Panc1 (cell line): ENCODE measurements around the gene GARIN1A. TPM values are rescaled to one million over a fixed set of nuclear protein-coding genes. Genes with fewer than 3 reads are reported as not detected.

ENCODE experiments used
- ATAC-seq: fragments of 200-7000 bp; cut with Tn5 transposase; 2 replicates; pipeline ENCODE4 v1.9.1; 2020; ENCODE audit warnings: mild to moderate bottlenecking, moderate library complexity
- BruUV-seq: library from RNA; stranded (reverse); fragments of 400-500 nt; replicated peaks from 2 replicates; lab custom pipeline; 2021; lab: Mats Ljungman, UMichigan
- CTCF ChIA-PET: fragments of 300-600 bp; sonication (Branson Sonifier 250); formaldehyde crosslinking; loops from one replicate; lab custom pipeline; 2022; ENCODE audit warnings: antibody characterized with exemption; lab: Charles Lee
- POLR2A ChIA-PET: fragments of 300-600 bp; sonication (Branson Sonifier 250); formaldehyde crosslinking; loops from one replicate; lab custom pipeline; 2022; ENCODE audit warnings: antibody characterized with exemption; lab: Charles Lee
- DNase-seq: peaks from one replicate; pipeline ENCODE4 v3.0.0-alpha.2; 2010; ENCODE audit warnings: low read depth, low spot score
- H3K27ac ChIP-seq: 2 replicates; pipeline ENCODE4 v1.5.1; 2011; ENCODE audit warnings: mild to moderate bottlenecking, low read length, inconsistent platforms
- H3K27me3 ChIP-seq: fragments of 200-500 bp; sonication (Bioruptor generic); 2 replicates; pipeline ENCODE4 v1.6.0; 2014; ENCODE audit warnings: low read length, inconsistent platforms; ENCODE audit not compliant: control insufficient read depth, insufficient read depth
- H3K36me3 ChIP-seq: fragments of 200-500 bp; sonication (Bioruptor generic); 2 replicates; pipeline ENCODE4 v1.5.1; 2014; ENCODE audit warnings: inconsistent platforms, mild to moderate bottlenecking, low read length, moderate library complexity; ENCODE audit not compliant: control insufficient read depth, insufficient read depth
- H3K4me1 ChIP-seq: 2 replicates; pipeline ENCODE4 v1.5.1; 2011; ENCODE audit warnings: inconsistent platforms, mild to moderate bottlenecking, low read length, moderate library complexity; ENCODE audit not compliant: control insufficient read depth, insufficient read depth
- H3K4me3 ChIP-seq, 2 experiments: 2 replicates each; pipeline ENCODE4 v1.5.1; 2011 to 2012; ENCODE audit warnings: low read depth in 2 of 2, low read length in 2 of 2, mild to moderate bottlenecking in 2 of 2, inconsistent platforms in 1 of 2, moderate library complexity in 1 of 2
- H3K9me3 ChIP-seq: fragments of 200-500 bp; sonication (Bioruptor generic); 2 replicates; pipeline ENCODE4 v1.5.1; 2014; ENCODE audit warnings: low read depth, mild to moderate bottlenecking, inconsistent platforms, low read length, moderate library complexity; ENCODE audit not compliant: control insufficient read depth, insufficient read depth
- CTCF ChIP-seq: fragments of 450-650 bp; IDR thresholded peaks from 2 replicates; pipeline ENCODE4 v1.5.1; 2017; ENCODE audit warnings: mild to moderate bottlenecking
- POLR2AphosphoS5 ChIP-seq: IDR thresholded peaks from 2 replicates; pipeline ENCODE4 v1.6.1; 2012; ENCODE audit warnings: mild to moderate bottlenecking, low read depth, low read length, moderate library complexity
- REST ChIP-seq, 2 experiments: IDR thresholded peaks; 2 replicates each; pipeline ENCODE4 v1.6.1; 2011 to 2012; ENCODE audit warnings: low read depth in 2 of 2, control low read depth in 1 of 2, low read length in 1 of 2, mild to moderate bottlenecking in 1 of 2, moderate library complexity in 1 of 2; ENCODE audit not compliant: insufficient read depth in 1 of 2
- SIN3A ChIP-seq: IDR thresholded peaks from 2 replicates; pipeline ENCODE4 v1.6.1; 2012; ENCODE audit warnings: low read depth, mild to moderate bottlenecking, low read length, moderate library complexity, borderline replicate concordance; ENCODE audit not compliant: insufficient read depth
- TCF7L2 ChIP-seq: IDR thresholded peaks from 2 replicates; pipeline ENCODE4 v1.6.1; 2011; ENCODE audit warnings: mild to moderate bottlenecking, low read depth, low read length, inconsistent platforms
- in situ Hi-C: cut with HindIII; loops from 2 replicates; pipeline ENCODE4 v1.10.0; 2016; ENCODE audit warnings: low sequenced_read_pairs, low pct_unique_long_range_greater_than_20kb
- intact Hi-C: fragments of 100-400 bp; cut with micrococcal nuclease; formaldehyde crosslinking; loops from one replicate; pipeline ENCODE4 v1.10.0; 2022; ENCODE audit not compliant: unreplicated experiment
- total RNA-seq: library from RNA; stranded (reverse); gene quantifications from one replicate; pipeline ENCODE4 v1.2.1, GENCODE V29; 2021; ENCODE audit not compliant: unreplicated experiment

The GARIN1A gene
- total RNA-seq, 1 experiment from 2014 or later: 1.2 TPM

GRCh38 chr7:128707752-128708151 is 35.7 kb downstream of the GARIN1A start:
- H3K4me1 ChIP-seq: no peaks in the 10 kb centered on the region
- H3K27ac ChIP-seq: no peak overlapping the region
- H3K4me3 ChIP-seq: no peak overlapping the region
- H3K27me3 ChIP-seq: no peaks in the 10 kb centered on the region
- ATAC-seq: no peak
- in situ Hi-C loops (no loop called here), intact Hi-C loops (no loop called here)
- DNase-seq: no peak
- H3K36me3 ChIP-seq: no peaks in the 10 kb centered on the region
- no peaks in the 10 kb centered on the region; the same call in 1 of the 2 replicates for H3K9me3 ChIP-seq
- ChIA-PET POLR2A (no interaction called here), CTCF (interaction anchor here (0.7 kb wide), 1 partner anchor 121 kb away, joined by 5 read pairs; no protein-coding TSS in a partner anchor)
- no TSS peak for BruUV-seq
- no peak for TF ChIP-seq POLR2AphosphoS5
- no peak for TF ChIP-seq REST (IDR thresholded peaks at IDR 0.05; ENCODE audit: insufficient read depth in 1 of 2, low read depth in 2 of 2, low read length in 1 of 2)
- TF ChIP-seq TCF7L2: no peak
- TF ChIP-seq CTCF: no peak
- TF ChIP-seq SIN3A: no peak

GRCh38 chr7:128708235-128708634 is 36.1 kb downstream of the GARIN1A start:
- no peak overlapping the region for H3K4me3 ChIP-seq
- DNase-seq (no peak), ATAC-seq (no peak)
- POLR2A ChIA-PET: no interaction called here
- no TSS peak for BruUV-seq
- in situ Hi-C loops (no loop called here), intact Hi-C loops (no loop called here)
- no peak overlapping the region for H3K27ac ChIP-seq
- no peaks in the 10 kb centered on the region; the same call in 1 of the 2 replicates for H3K9me3 ChIP-seq
- H3K36me3 ChIP-seq: no peaks in the 10 kb centered on the region
- TF ChIP-seq TCF7L2: no peak
- TF ChIP-seq POLR2AphosphoS5: no peak
- TF ChIP-seq CTCF: no peak
- TF ChIP-seq REST (IDR thresholded peaks at IDR 0.05; ENCODE audit: insufficient read depth in 1 of 2, low read depth in 2 of 2, low read length in 1 of 2): no peak
- TF ChIP-seq SIN3A: no peak
- no peaks in the 10 kb centered on the region for H3K27me3 ChIP-seq
- H3K4me1 ChIP-seq: no peaks in the 10 kb centered on the region
- CTCF ChIA-PET: interaction anchor here (0.7 kb wide), 1 partner anchor 120 kb away, joined by 5 read pairs; no protein-coding TSS in a partner anchor
